GM12878 (cell line): ENCODE measurements around the gene ACTR8. TPM values are rescaled to one million over a fixed set of nuclear protein-coding genes. Genes with fewer than 3 reads are reported as not detected.

Source experiments
- ATAC-seq: fragments of 200-7000 bp; cut with Tn5 transposase; 3 replicates; pipeline ENCODE4 v1.9.1; 2020; ENCODE audit warnings: mild to moderate bottlenecking, moderate library complexity
- BruUV-seq: library from RNA; stranded (reverse); fragments of 400-500 nt; replicated peaks from 2 replicates; lab custom pipeline; 2021; lab: Mats Ljungman, UMichigan
- CTCF ChIA-PET: fragments of 300-600 bp; sonication (Branson Sonifier 250); formaldehyde crosslinking; extraction: SDS; loops from one replicate; lab custom pipeline; 2021; ENCODE audit warnings: inconsistent platforms; lab: Yijun Ruan, JAX
- POLR2A ChIA-PET: fragments of 350-600 bp; formaldehyde crosslinking; extraction: SDS; loops from one replicate; lab custom pipeline; 2021; ENCODE audit warnings: inconsistent platforms; lab: Charles Lee
- RAD21 ChIA-PET: fragments of 300-600 bp; sonication (Branson Sonifier 250); formaldehyde crosslinking; loops from one replicate; lab custom pipeline; 2023; ENCODE audit warnings: antibody characterized with exemption; ENCODE audit not compliant: unreplicated experiment; lab: Charles Lee
- SMC1A ChIA-PET: fragments of 300-600 bp; sonication (Branson Sonifier 250); formaldehyde crosslinking; loops from one replicate; lab custom pipeline; 2023; ENCODE audit not compliant: unreplicated experiment, uncharacterized antibody; lab: Charles Lee
- DNase-seq: peaks from one replicate; pipeline ENCODE4 v3.0.0-alpha.2; 2011; ENCODE audit warnings: low read depth, low spot score
- FAIRE-seq: peaks from 3 replicates; lab custom pipeline; 2011; peaks lifted over from hg19 to GRCh38; lab: Jason Lieb, UNC
- H2AFZ ChIP-seq: 2 replicates; pipeline ENCODE4 v1.6.0; 2011; ENCODE audit warnings: low read depth, low read length, control low read depth; ENCODE audit not compliant: control insufficient read depth
- H3K27ac ChIP-seq: 2 replicates; pipeline ENCODE4 v1.5.1; 2011; ENCODE audit warnings: control low read depth; ENCODE audit not compliant: control insufficient read depth, insufficient read depth
- H3K27me3 ChIP-seq, 2 experiments: replicated peaks in 1 of 2; 2 replicates each; pipeline versions ENCODE4 v1.6.0 to v1.6.1; 2011; ENCODE audit warnings: low read length in 1 of 2; ENCODE audit not compliant: control insufficient read depth in 2 of 2, insufficient read depth in 2 of 2
- H3K36me3 ChIP-seq, 2 experiments: 2 replicates each; pipeline ENCODE4 v1.5.1; 2011; ENCODE audit warnings: low read length in 1 of 2; ENCODE audit not compliant: control insufficient read depth in 2 of 2, insufficient read depth in 2 of 2
- H3K4me1 ChIP-seq: 2 replicates; pipeline ENCODE4 v1.6.1; 2011; ENCODE audit warnings: mild to moderate bottlenecking, low read length, moderate library complexity, mixed read lengths; ENCODE audit not compliant: control insufficient read depth, insufficient read depth
- H3K4me2 ChIP-seq: 2 replicates; pipeline ENCODE4 v1.6.0; 2011; ENCODE audit warnings: control low read depth; ENCODE audit not compliant: control insufficient read depth, insufficient read depth
- H3K4me3 ChIP-seq: fragments of 200-600 bp; sonication (generic); 2 replicates; pipeline ENCODE4 v1.5.1; 2016
- H3K79me2 ChIP-seq: 2 replicates; pipeline ENCODE4 v1.6.0; 2011; ENCODE audit warnings: low read length; ENCODE audit not compliant: control insufficient read depth, insufficient read depth
- H3K9ac ChIP-seq: 2 replicates; pipeline ENCODE4 v1.8.0; 2011; ENCODE audit warnings: low read length, control low read depth, mixed read lengths; ENCODE audit not compliant: control insufficient read depth, insufficient read depth
- H3K9me3 ChIP-seq: replicated peaks from 3 replicates; pipeline ENCODE4 v1.5.1; 2011; ENCODE audit warnings: mild to moderate bottlenecking, low read length; ENCODE audit not compliant: control insufficient read depth, insufficient read depth
- H4K20me1 ChIP-seq: 2 replicates; pipeline ENCODE4 v1.6.0; 2011; ENCODE audit not compliant: control insufficient read depth, insufficient read depth
- ATF3 ChIP-seq: IDR thresholded peaks from 2 replicates; pipeline ENCODE4 v1.6.1; 2011; ENCODE audit warnings: low read depth, mild to moderate bottlenecking, low read length, moderate library complexity, borderline replicate concordance; ENCODE audit errors: extremely low read depth
- BRCA1 ChIP-seq: IDR thresholded peaks from 2 replicates; pipeline ENCODE4 v1.6.1; 2011; ENCODE audit warnings: low read depth, low read length, improper control_type of control experiment
- CTCF ChIP-seq, 3 experiments: IDR thresholded peaks in 2 of 3; conservative IDR thresholded peaks in 1 of 3; 2 replicates each; pipeline ENCODE4 v1.5.1; 2011; ENCODE audit warnings: low read depth in 3 of 3, low read length in 3 of 3, mild to moderate bottlenecking in 3 of 3, control low read depth in 2 of 3, moderate library complexity in 2 of 3, inconsistent platforms in 1 of 3, mixed read lengths in 1 of 3; ENCODE audit not compliant: control insufficient read depth in 2 of 3, insufficient read depth in 1 of 3; ENCODE audit errors: extremely low read depth in 1 of 3
- FOXM1 ChIP-seq: IDR thresholded peaks from 2 replicates; pipeline ENCODE4 v1.6.1; 2012; ENCODE audit warnings: low read depth, mild to moderate bottlenecking, inconsistent platforms, low read length, moderate library complexity
- RAD21 ChIP-seq: IDR thresholded peaks from 2 replicates; pipeline ENCODE4 v1.6.1; 2011; ENCODE audit warnings: mild to moderate bottlenecking, low read depth, low read length, moderate library complexity; ENCODE audit not compliant: insufficient read depth
- RELA ChIP-seq: fragments of 450-650 bp; IDR thresholded peaks from 2 replicates; pipeline ENCODE4 v1.8.0; 2014; ENCODE audit warnings: borderline replicate concordance; ENCODE audit not compliant: partially characterized antibody
- SMC3 ChIP-seq: IDR thresholded peaks from 2 replicates; pipeline ENCODE4 v1.6.1; 2011; ENCODE audit warnings: low read length, improper control_type of control experiment, borderline replicate concordance
- TARDBP ChIP-seq: IDR thresholded peaks from 2 replicates; pipeline ENCODE4 v1.6.1; 2016; ENCODE audit warnings: borderline replicate concordance
- WGBS: methylation state at CpG from one replicate; pipeline ENCODE4 v1.1.6; 2016; ENCODE audit warnings: low lambda C conversion rate; ENCODE audit not compliant: insufficient replicate concordance, insufficient coverage; ENCODE audit errors: missing lambda C conversion rate; 5-methylcytosine and 5-hydroxymethylcytosine counted together
- in situ Hi-C: fragments of 300-500 bp; cut with MboI; formaldehyde crosslinking; loops from 9 replicates; pipeline ENCODE4 v1.14.3; 2018; ENCODE audit warnings: mixed read lengths
- intact Hi-C: fragments of 100-400 bp; cut with micrococcal nuclease; formaldehyde crosslinking; loops from one replicate; pipeline ENCODE4 v1.14.2; 2022; ENCODE audit not compliant: unreplicated experiment
- polyA plus RNA-seq, 11 experiments: library from polyadenylated mRNA; depleted of rRNA in 4 of 11; unstranded in 6 of 11; stranded (reverse) in 5 of 11; fragments of >200 nt; fragmentation: Nextera tagmentation in 4 of 11; fragmentation: Illumina TruSeq in 1 of 11; extraction: Ambion mirVana in 4 of 11; extraction: Trizol in 1 of 11; gene quantifications; 1 replicate in 1 of 11; 2 replicates in 10 of 11; pipeline versions ENCODE4 v1.2.1 to v1.2.3, GENCODE V29; 2011 to 2016; ENCODE audit warnings: inconsistent platforms in 2 of 11, missing spikeins in 2 of 11, low read depth in 1 of 11
- total RNA-seq, 4 experiments: library from RNA; depleted of rRNA in 3 of 4; stranded (reverse); fragments of >200 nt in 3 of 4; fragmentation: Illumina TruSeq in 1 of 4; extraction: Trizol in 1 of 4; gene quantifications; 2 replicates each; pipeline versions ENCODE4 v1.2.1 to v1.2.3, GENCODE V29; 2013 to 2021

The ACTR8 gene
- total and polyA plus RNA-seq, 10 of the 15 experiments (the other 5 are each of a cell fraction or from before 2014, with no cell fraction given): 5.3 to 35.7 (median 26.4) TPM

GRCh38 chr3:53921296-53921695, 39.3 kb upstream of the ACTR8 start:
- Histone ChIP-seq H3K36me3 (no peaks in the 10 kb centered on the region), H3K27me3 (no peaks in the 10 kb centered on the region), H3K9ac (no peak overlapping the region), H2AFZ (no peak overlapping the region), H3K27ac (no peak overlapping the region), H3K4me3 (no peak overlapping the region), H4K20me1 (no peaks in the 10 kb centered on the region), H3K4me1 (no peaks in the 10 kb centered on the region), H3K4me2 (no peak overlapping the region), H3K9me3 (no peaks in the 10 kb centered on the region), H3K79me2 (no peaks in the 10 kb centered on the region)
- ChIA-PET POLR2A (no interaction called here), SMC1A (interaction anchor here (0.7 to 1.9 kb wide), 4 partner anchors 188 to 437 kb away, joined by 4 read pairs; no protein-coding TSS in a partner anchor), RAD21 (interaction anchor here (0.6 kb wide), 1 partner anchor 146 kb away, joined by 4 read pairs; no protein-coding TSS in a partner anchor), CTCF (interaction anchor here (0.6 to 2.0 kb wide), 3 partner anchors 188 to 637 kb away, joined by 3 to 4 read pairs (median 3); no protein-coding TSS in a partner anchor)
- 0% methylated on average over 1 of the region's 1 CpG for WGBS
- BruUV-seq: no TSS peak
- intact Hi-C loops: loop anchor here (5.0 kb wide), 2 partner anchors 189 to 544 kb away; no protein-coding TSS in a partner anchor
- FAIRE-seq (no peak), DNase-seq (no peak), ATAC-seq (peak; percentile 81)
- TF ChIP-seq RAD21 (peak; percentile 50), FOXM1 (no peak), BRCA1 (no peak), RELA (no peak), ATF3 (no peak), SMC3 (peak; percentile 48; the same call in 1 of the 2 replicates), TARDBP (no peak), CTCF (IDR thresholded peaks at IDR 0.05 in 2 of 3, conservative IDR thresholded peaks at IDR 0.05 in 1 of 3; ENCODE audit: control insufficient read depth in 2 of 3, extremely low read depth in 1 of 3, insufficient read depth in 1 of 3, low read depth in 3 of 3, low read length in 3 of 3) (peak; percentile 51 to 58 (median 56); a peak in 5 of 6 replicates)
- in situ Hi-C loops: no loop called here
